Right lobe of liver (tissue), 6 donors: ENCODE results near the gene LRCH1. TPM values are rescaled to one million over a fixed set of nuclear protein-coding genes. Genes with fewer than 3 reads are reported as not detected.

Experiments
- ATAC-seq, 4 donors: fragments of 200-7000 bp; cut with Tn5 transposase; one replicate each; pipeline ENCODE4 v1.9.1; 2020; ENCODE audit warnings: mild to moderate bottlenecking in 4 of 4, moderate library complexity in 4 of 4
- DNase-seq, 3 donors: peaks; one replicate each; pipeline ENCODE4 v3.0.0-alpha.2; 2020
- H3K27ac ChIP-seq, 3 donors: fragments of 200-600 bp; one replicate each; pipeline ENCODE4 v1.8.0; 2022
- H3K27me3 ChIP-seq, 2 donors: fragments of 200-600 bp; one replicate each; pipeline ENCODE4 v1.8.0; 2022
- H3K36me3 ChIP-seq, 4 donors: fragments of 200-600 bp; sonication (generic) in 1 of 4; one replicate each; pipeline versions ENCODE4 v1.5.1 to v1.8.0; 2017 to 2022; ENCODE audit warnings: control low read depth in 1 of 4
- H3K4me1 ChIP-seq, 4 donors: fragments of 200-600 bp; sonication (generic) in 1 of 4; one replicate each; pipeline versions ENCODE4 v1.5.1 to v1.8.0; 2017 to 2022; ENCODE audit warnings: control low read depth in 1 of 4
- H3K4me3 ChIP-seq, 3 donors: fragments of 200-600 bp; one replicate each; pipeline ENCODE4 v1.8.0; 2022
- H3K9me3 ChIP-seq, 4 donors: fragments of 200-600 bp; sonication (generic) in 1 of 4; one replicate each; pipeline versions ENCODE4 v1.5.1 to v1.8.0; 2017 to 2022; ENCODE audit warnings: control low read depth in 1 of 4
- CTCF ChIP-seq, 4 donors: fragments of 200-600 bp in 3 of 4; fragments of 450-650 bp in 1 of 4; IDR thresholded peaks; one replicate each; pipeline versions ENCODE4 v1.5.1 to v1.8.0; 2016 to 2022; ENCODE audit warnings: antibody characterized with exemption in 4 of 4, mild to moderate bottlenecking in 2 of 4
- POLR2A ChIP-seq: fragments of 450-650 bp; IDR thresholded peaks from one replicate; pipeline ENCODE4 v1.6.1; 2017; ENCODE audit warnings: antibody characterized with exemption, mild to moderate bottlenecking
- WGBS: methylation state at CpG from one replicate; pipeline ENCODE4 v1.1.6; 2018; ENCODE audit warnings: low coverage, low lambda C conversion rate; ENCODE audit not compliant: insufficient coverage; ENCODE audit errors: missing lambda C conversion rate; 5-methylcytosine and 5-hydroxymethylcytosine counted together
- intact Hi-C, 2 donors: fragments of 100-400 bp; cut with DNase I; formaldehyde crosslinking; loops; one replicate each; pipeline versions ENCODE4 v1.11.2 to v1.14.1; 2022
- total RNA-seq, 6 experiments: library from RNA; depleted of rRNA in 2 of 6; stranded (reverse); fragments of >200 nt in 2 of 6; fragmentation: NEBNext Ultra II Directional in 3 of 6; extraction: Animal tissue kit (Norgen Biotek cat#: 25700) in 3 of 6; gene quantifications; one replicate each; pipeline versions ENCODE4 v1.1.0 to v1.2.4, GENCODE V29; 2016 to 2023
- donor health status: DM: no; HTN: yes; CAD: no.
- donor health status: DM: no; HTN: no; CAD: no.
- donor health status: DM: no; HTN: no; CAD: no.
- donor health status: DM: no; HTN: yes; CAD: no.
- donor health status: DM: no; HTN: yes; CAD: no.

Gene LRCH1
- total RNA-seq, 6 experiments from 2014 or later = 5.4 to 9.6 (median 7.7) TPM

DNA sequence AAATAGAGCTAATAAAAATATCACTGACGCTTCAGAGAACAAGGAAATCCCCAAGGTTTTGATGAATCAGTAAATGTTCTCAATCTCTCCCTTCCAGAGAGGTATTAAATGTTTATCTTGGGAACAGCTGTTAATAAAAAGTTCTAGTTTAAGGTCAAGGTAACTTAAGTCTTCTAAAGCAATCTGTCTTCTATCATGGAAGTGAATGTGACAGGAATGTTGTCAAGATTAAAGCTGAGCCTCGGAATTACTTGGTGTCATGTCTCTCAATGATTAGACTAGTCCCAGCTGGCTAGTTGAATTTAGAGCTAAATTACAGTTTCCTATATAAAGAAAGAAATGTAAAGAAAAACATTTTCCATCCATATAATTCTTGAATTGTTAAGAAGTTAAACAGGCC lies 220.6 kb downstream of the LRCH1 start:
- ATAC-seq = no peak
- no peaks in the 10 kb centered on the region for H3K9me3 ChIP-seq
- H3K36me3 ChIP-seq = peaks cover 5 to 60% (median 19%) of the 10 kb centered on the region in 4 donors
- TF ChIP-seq CTCF (IDR thresholded peaks at IDR 0.05) (no peak), POLR2A (no peak)
- 72% methylated on average over 2 of the region's 2 CpGs for WGBS
- H3K4me1 ChIP-seq = no peaks in the 10 kb centered on the region
- H3K4me3 ChIP-seq = no peak overlapping the region
- no peak for DNase-seq
- H3K27ac ChIP-seq = no peak overlapping the region
- intact Hi-C loops = no loop called here
- H3K27me3 ChIP-seq = no peaks in the 10 kb centered on the region

- ATAC-seq (no peak), DNase-seq (no peak)
- Histone ChIP-seq H3K27ac (no peak overlapping the region), H3K9me3 (no peaks in the 10 kb centered on the region), H3K36me3 (peaks cover 5 to 80% (median 25%) of the 10 kb centered on the region in 4 donors), H3K27me3 (no peaks in the 10 kb centered on the region), H3K4me1 (no peaks in the 10 kb centered on the region), H3K4me3 (no peak overlapping the region)
- TF ChIP-seq CTCF (IDR thresholded peaks at IDR 0.05) (no peak), POLR2A (no peak)
- WGBS = 95% methylated on average over 8 of the region's 8 CpGs
- intact Hi-C loops = no loop called here
Measured at GRCh38 chr13:46775385-46776107, 222.6 kb downstream of the LRCH1 start.

GRCh38 chr13:46778095-46778494 lies 225.1 kb downstream of the LRCH1 start:
- TF ChIP-seq CTCF (IDR thresholded peaks at IDR 0.05) (no peak), POLR2A (no peak)
- peaks cover 5 to 100% (median 31%) of the 10 kb centered on the region in 4 donors for H3K36me3 ChIP-seq
- intact Hi-C loops = no loop called here

GRCh38 chr13:46778890-46779289 lies 225.9 kb downstream of the LRCH1 start:
- H3K4me3 ChIP-seq = no peak overlapping the region
- peaks cover 0 to 100% (median 32%) of the 10 kb centered on the region in 4 donors for H3K36me3 ChIP-seq
- intact Hi-C loops = no loop called here

More at GRCh38 chr13:46778095-46778494, 225.1 kb downstream of the LRCH1 start:
- H3K4me3 ChIP-seq = no peak overlapping the region
- ATAC-seq (no peak), DNase-seq (no peak)
- H3K9me3 ChIP-seq = no peaks in the 10 kb centered on the region
- H3K27me3 ChIP-seq = no peaks in the 10 kb centered on the region
- 87% methylated on average over 3 of the region's 3 CpGs for WGBS
- H3K4me1 ChIP-seq = no peaks in the 10 kb centered on the region
- H3K27ac ChIP-seq = no peak overlapping the region

More at GRCh38 chr13:46778890-46779289, 225.9 kb downstream of the LRCH1 start:
- no peak overlapping the region for H3K27ac ChIP-seq
- ATAC-seq (no peak), DNase-seq (no peak)
- no peak for TF ChIP-seq POLR2A
- TF ChIP-seq CTCF (IDR thresholded peaks at IDR 0.05) = no peak
- H3K9me3 ChIP-seq = no peaks in the 10 kb centered on the region
- H3K27me3 ChIP-seq = no peaks in the 10 kb centered on the region
- WGBS = 89% methylated on average over 2 of the region's 2 CpGs
- no peaks in the 10 kb centered on the region for H3K4me1 ChIP-seq
